Measurements from ENCODE around the gene FBRSL1. TPM values are rescaled to one million over a fixed set of nuclear protein-coding genes. Genes with fewer than 3 reads are reported as not detected.

The FBRSL1 gene
- total RNA-seq, 1 experiment from 2014 or later = 15.7 TPM

GRCh38 chr12:132555686-132556085, 65.7 kb downstream of the FBRSL1 start:
- Histone ChIP-seq H3K27ac (no peak overlapping the region), H3K36me3 (no peaks in the 10 kb centered on the region), H3K27me3 (no peaks in the 10 kb centered on the region), H3K4me1 (no peaks in the 10 kb centered on the region), H3K4me3 (no peak overlapping the region), H3K9me3 (replicated peaks) (no peaks in the 10 kb centered on the region)
- no peak for DNase-seq

- Histone ChIP-seq H3K4me3 (no peak overlapping the region), H3K27ac (no peak overlapping the region), H3K4me1 (no peaks in the 10 kb centered on the region), H3K9me3 (replicated peaks) (no peaks in the 10 kb centered on the region), H3K36me3 (no peaks in the 10 kb centered on the region), H3K27me3 (no peaks in the 10 kb centered on the region)
- DNase-seq = no peak
Observed at GRCh38 chr12:132556216-132556615, 66.3 kb downstream of the FBRSL1 start.

- no peaks in the 10 kb centered on the region for H3K36me3 ChIP-seq
- H3K4me1 ChIP-seq = no peaks in the 10 kb centered on the region
- H3K27ac ChIP-seq = no peak overlapping the region
- no peaks in the 10 kb centered on the region for H3K27me3 ChIP-seq
- H3K9me3 ChIP-seq (replicated peaks) = no peaks in the 10 kb centered on the region
- DNase-seq = no peak
- H3K4me3 ChIP-seq = no peak overlapping the region
Observed at GRCh38 chr12:132556801-132557200, 66.8 kb downstream of the FBRSL1 start.

- Histone ChIP-seq H3K4me1 (no peaks in the 10 kb centered on the region), H3K9me3 (replicated peaks) (no peaks in the 10 kb centered on the region), H3K36me3 (no peaks in the 10 kb centered on the region), H3K4me3 (no peak overlapping the region), H3K27me3 (no peaks in the 10 kb centered on the region), H3K27ac (no peak overlapping the region)
- no peak for DNase-seq
Observed at GRCh38 chr12:132557291-132558015, 67.5 kb downstream of the FBRSL1 start.

- Histone ChIP-seq H3K9me3 (replicated peaks) (no peaks in the 10 kb centered on the region), H3K27ac (no peak overlapping the region), H3K4me1 (no peaks in the 10 kb centered on the region), H3K27me3 (no peaks in the 10 kb centered on the region), H3K36me3 (no peaks in the 10 kb centered on the region), H3K4me3 (no peak overlapping the region)
- no peak for DNase-seq
Observed at GRCh38 chr12:132558042-132558856, 68.3 kb downstream of the FBRSL1 start.

GRCh38 chr12:132558861-132559623, 69.1 kb downstream of the FBRSL1 start:
- Histone ChIP-seq H3K4me3 (peak overlapping the region; percentile 95), H3K9me3 (replicated peaks) (no peaks in the 10 kb centered on the region), H3K4me1 (no peaks in the 10 kb centered on the region), H3K27ac (no peak overlapping the region), H3K27me3 (no peaks in the 10 kb centered on the region), H3K36me3 (no peaks in the 10 kb centered on the region)
- DNase-seq = no peak

GRCh38 chr12:132559652-132560363, 69.9 kb downstream of the FBRSL1 start:
- peak overlapping the region; percentile 95 for H3K4me3 ChIP-seq
- H3K27ac ChIP-seq = no peak overlapping the region
- H3K27me3 ChIP-seq = no peaks in the 10 kb centered on the region
- DNase-seq = peak; percentile 44 to 74
- H3K9me3 ChIP-seq (replicated peaks) = no peaks in the 10 kb centered on the region
- H3K4me1 ChIP-seq = no peaks in the 10 kb centered on the region
- H3K36me3 ChIP-seq = no peaks in the 10 kb centered on the region

GRCh38 chr12:132560364-132560613, 70.3 kb downstream of the FBRSL1 start:
- no peak for DNase-seq
- H3K36me3 ChIP-seq = no peaks in the 10 kb centered on the region
- peak overlapping the region; percentile 43 for H3K27ac ChIP-seq

GRCh38 chr12:132560614-132561426, 70.9 kb downstream of the FBRSL1 start:
- Histone ChIP-seq H3K36me3 (peaks cover 2% of the 10 kb centered on the region; the same call in 1 of the 2 replicates), H3K9me3 (replicated peaks) (no peaks in the 10 kb centered on the region), H3K27me3 (no peaks in the 10 kb centered on the region), H3K4me3 (peak overlapping the region; percentile 95), H3K4me1 (no peaks in the 10 kb centered on the region), H3K27ac (peak overlapping the region; percentile 43)
- peak; percentile 78 to 80 for DNase-seq

More at GRCh38 chr12:132560364-132560613, 70.3 kb downstream of the FBRSL1 start:
- no peaks in the 10 kb centered on the region for H3K27me3 ChIP-seq
- H3K4me3 ChIP-seq = peak overlapping the region; percentile 95
- no peaks in the 10 kb centered on the region for H3K4me1 ChIP-seq
- no peaks in the 10 kb centered on the region for H3K9me3 ChIP-seq (replicated peaks)

Other genes with a start within 250 kb of the FBRSL1 start
- 0.08 and 0.36 TPM in 2 replicates for gene GALNT9, start 160.6 kb upstream of the FBRSL1 start, total RNA-seq (2014; rRNA removed; shearing (Covaris generic))
- not detected in 2 replicates for gene LRCOL1, start 120.4 kb downstream of the FBRSL1 start, total RNA-seq (2014; rRNA removed; shearing (Covaris generic))
- not detected in 2 replicates for gene P2RX2, start 128.6 kb downstream of the FBRSL1 start, total RNA-seq (2014; rRNA removed; shearing (Covaris generic))
- 68.4 and 95.8 TPM in 2 replicates for gene POLE, start 197.2 kb downstream of the FBRSL1 start, total RNA-seq (2014; rRNA removed; shearing (Covaris generic))
- 86.7 and 94.9 TPM in 2 replicates for gene PXMP2, start 197.4 kb downstream of the FBRSL1 start, total RNA-seq (2014; rRNA removed; shearing (Covaris generic))
- 41.9 and 45.4 TPM in 2 replicates for gene PGAM5, start 220.7 kb downstream of the FBRSL1 start, total RNA-seq (2014; rRNA removed; shearing (Covaris generic))

Data from SJCRH30 (cell line).